ENCODE data around the gene TNFRSF11A. TPM values are rescaled to one million over a fixed set of nuclear protein-coding genes. Genes with fewer than 3 reads are reported as not detected.

The TNFRSF11A gene
- total and polyA plus RNA-seq, 10 donors: 0.29 to 11.8 (median 4.2) TPM

- TF ChIP-seq CTCF (IDR thresholded peaks at IDR 0.05 in 8 of 11, conservative IDR thresholded peaks at IDR 0.05 in 3 of 11) (no peak), POLR2AphosphoS5 (IDR thresholded peaks at IDR 0.05) (no peak), POLR2A (IDR thresholded peaks at IDR 0.05) (no peak)
- DNase-seq: no peak
- Histone ChIP-seq H3K36me3 (no peaks in the 10 kb centered on the region), H3K27ac (no peak overlapping the region), H3K4me3 (no peak overlapping the region), H3K27me3 (replicated peaks in 1 of 7) (no peaks in the 10 kb centered on the region), H3K4me1 (peaks cover 0 to 3% (median 0%) of the 10 kb centered on the region in 6 donors), H3K9me3 (no peaks in the 10 kb centered on the region)
- intact Hi-C loops (cut with DNase I; ENCODE audit: low total_unique reads): no loop called here
- WGBS, 5 donors: 84 to 92% (median 89%) methylated on average over 5 of the region's 5 CpGs
These were observed 39.4 kb downstream of the TNFRSF11A start for GRCh38 chr18:62364558-62364957.

- 41 to 53% (median 43%) methylated on average over 2 of the region's 2 CpGs for whole genome bisulfite sequencing, 5 donors
- Histone ChIP-seq H3K9me3 (no peaks in the 10 kb centered on the region), H3K27me3 (replicated peaks in 1 of 7) (no peaks in the 10 kb centered on the region), H3K4me1 (peaks cover 0 to 3% (median 0%) of the 10 kb centered on the region in 6 donors), H3K27ac (no peak overlapping the region), H3K4me3 (no peak overlapping the region), H3K36me3 (no peaks in the 10 kb centered on the region)
- intact Hi-C loops (cut with DNase I; ENCODE audit: low total_unique reads): no loop called here
- TF ChIP-seq POLR2A (IDR thresholded peaks at IDR 0.05): no peak
- TF ChIP-seq CTCF (IDR thresholded peaks at IDR 0.05 in 8 of 11, conservative IDR thresholded peaks at IDR 0.05 in 3 of 11): no peak
- TF ChIP-seq POLR2AphosphoS5 (IDR thresholded peaks at IDR 0.05): no peak
- no peak for DNase-seq
These were observed 40.3 kb downstream of the TNFRSF11A start for GRCh38 chr18:62365420-62365819.

GRCh38 chr18:62366992-62367391 lies 41.9 kb downstream of the TNFRSF11A start:
- H3K4me1 ChIP-seq: no peaks in the 10 kb centered on the region
- TF ChIP-seq POLR2AphosphoS5 (IDR thresholded peaks at IDR 0.05) (no peak), CTCF (IDR thresholded peaks at IDR 0.05 in 8 of 11, conservative IDR thresholded peaks at IDR 0.05 in 3 of 11) (no peak)
- no peaks in the 10 kb centered on the region for H3K36me3 ChIP-seq
- intact Hi-C loops (cut with DNase I; ENCODE audit: low total_unique reads): no loop called here
- H3K27me3 ChIP-seq (replicated peaks in 1 of 7): no peaks in the 10 kb centered on the region
- no peak for DNase-seq
- no peak overlapping the region for H3K4me3 ChIP-seq
- H3K27ac ChIP-seq: no peak overlapping the region
- H3K9me3 ChIP-seq: no peaks in the 10 kb centered on the region
- WGBS, 5 donors: 93 to 100% (median 96%) methylated on average over 6 of the region's 6 CpGs

GRCh38 chr18:62368100-62368499 lies 43.0 kb downstream of the TNFRSF11A start:
- H3K27ac ChIP-seq: no peak overlapping the region
- TF ChIP-seq CTCF (IDR thresholded peaks at IDR 0.05 in 8 of 11, conservative IDR thresholded peaks at IDR 0.05 in 3 of 11) (no peak), POLR2AphosphoS5 (IDR thresholded peaks at IDR 0.05) (no peak), POLR2A (IDR thresholded peaks at IDR 0.05) (no peak)
- WGBS, 5 donors: 54 to 70% (median 65%) methylated on average over 2 of the region's 2 CpGs
- no peaks in the 10 kb centered on the region for H3K36me3 ChIP-seq
- no peaks in the 10 kb centered on the region for H3K9me3 ChIP-seq
- DNase-seq: no peak
- no peak overlapping the region for H3K4me3 ChIP-seq
- H3K4me1 ChIP-seq: no peaks in the 10 kb centered on the region
- H3K27me3 ChIP-seq (replicated peaks in 1 of 7): no peaks in the 10 kb centered on the region
- intact Hi-C loops (cut with DNase I; ENCODE audit: low total_unique reads): no loop called here

Data from spleen (tissue), 11 donors.